Panc1 (cell line): Measurements from ENCODE around the gene RASGRF2. TPM values are rescaled to one million over a fixed set of nuclear protein-coding genes. Genes with fewer than 3 reads are reported as not detected.

Source experiments
- ATAC-seq: fragments of 200-7000 bp; cut with Tn5 transposase; 2 replicates; pipeline ENCODE4 v1.9.1; 2020; ENCODE audit warnings: mild to moderate bottlenecking, moderate library complexity
- BruUV-seq: library from RNA; stranded (reverse); fragments of 400-500 nt; replicated peaks from 2 replicates; lab custom pipeline; 2021; lab: Mats Ljungman, UMichigan
- CTCF ChIA-PET: fragments of 300-600 bp; sonication (Branson Sonifier 250); formaldehyde crosslinking; loops from one replicate; lab custom pipeline; 2022; ENCODE audit warnings: antibody characterized with exemption; lab: Charles Lee
- POLR2A ChIA-PET: fragments of 300-600 bp; sonication (Branson Sonifier 250); formaldehyde crosslinking; loops from one replicate; lab custom pipeline; 2022; ENCODE audit warnings: antibody characterized with exemption; lab: Charles Lee
- DNase-seq: peaks from one replicate; pipeline ENCODE4 v3.0.0-alpha.2; 2010; ENCODE audit warnings: low read depth, low spot score
- H3K27ac ChIP-seq: 2 replicates; pipeline ENCODE4 v1.5.1; 2011; ENCODE audit warnings: mild to moderate bottlenecking, low read length, inconsistent platforms
- H3K27me3 ChIP-seq: fragments of 200-500 bp; sonication (Bioruptor generic); 2 replicates; pipeline ENCODE4 v1.6.0; 2014; ENCODE audit warnings: low read length, inconsistent platforms; ENCODE audit not compliant: control insufficient read depth, insufficient read depth
- H3K36me3 ChIP-seq: fragments of 200-500 bp; sonication (Bioruptor generic); 2 replicates; pipeline ENCODE4 v1.5.1; 2014; ENCODE audit warnings: inconsistent platforms, mild to moderate bottlenecking, low read length, moderate library complexity; ENCODE audit not compliant: control insufficient read depth, insufficient read depth
- H3K4me1 ChIP-seq: 2 replicates; pipeline ENCODE4 v1.5.1; 2011; ENCODE audit warnings: inconsistent platforms, mild to moderate bottlenecking, low read length, moderate library complexity; ENCODE audit not compliant: control insufficient read depth, insufficient read depth
- H3K4me3 ChIP-seq, 2 experiments: 2 replicates each; pipeline ENCODE4 v1.5.1; 2011 to 2012; ENCODE audit warnings: low read depth in 2 of 2, low read length in 2 of 2, mild to moderate bottlenecking in 2 of 2, inconsistent platforms in 1 of 2, moderate library complexity in 1 of 2
- H3K9me3 ChIP-seq: fragments of 200-500 bp; sonication (Bioruptor generic); 2 replicates; pipeline ENCODE4 v1.5.1; 2014; ENCODE audit warnings: low read depth, mild to moderate bottlenecking, inconsistent platforms, low read length, moderate library complexity; ENCODE audit not compliant: control insufficient read depth, insufficient read depth
- POLR2AphosphoS5 ChIP-seq: IDR thresholded peaks from 2 replicates; pipeline ENCODE4 v1.6.1; 2012; ENCODE audit warnings: mild to moderate bottlenecking, low read depth, low read length, moderate library complexity
- SIN3A ChIP-seq: IDR thresholded peaks from 2 replicates; pipeline ENCODE4 v1.6.1; 2012; ENCODE audit warnings: low read depth, mild to moderate bottlenecking, low read length, moderate library complexity, borderline replicate concordance; ENCODE audit not compliant: insufficient read depth
- TCF7L2 ChIP-seq: IDR thresholded peaks from 2 replicates; pipeline ENCODE4 v1.6.1; 2011; ENCODE audit warnings: mild to moderate bottlenecking, low read depth, low read length, inconsistent platforms
- in situ Hi-C: cut with HindIII; loops from 2 replicates; pipeline ENCODE4 v1.10.0; 2016; ENCODE audit warnings: low sequenced_read_pairs, low pct_unique_long_range_greater_than_20kb
- intact Hi-C: fragments of 100-400 bp; cut with micrococcal nuclease; formaldehyde crosslinking; loops from one replicate; pipeline ENCODE4 v1.10.0; 2022; ENCODE audit not compliant: unreplicated experiment
- total RNA-seq: library from RNA; stranded (reverse); gene quantifications from one replicate; pipeline ENCODE4 v1.2.1, GENCODE V29; 2021; ENCODE audit not compliant: unreplicated experiment
- TF ChIP-seq, protein P1 (sequence below), 2 experiments: IDR thresholded peaks; 2 replicates each; pipeline ENCODE4 v1.6.1; 2011 to 2012; ENCODE audit warnings: low read depth in 2 of 2, control low read depth in 1 of 2, low read length in 1 of 2, mild to moderate bottlenecking in 1 of 2, moderate library complexity in 1 of 2; ENCODE audit not compliant: insufficient read depth in 1 of 2
- TF ChIP-seq, protein P2 (sequence below): fragments of 450-650 bp; IDR thresholded peaks from 2 replicates; pipeline ENCODE4 v1.5.1; 2017; ENCODE audit warnings: mild to moderate bottlenecking

Gene RASGRF2
- total RNA-seq, 1 experiment from 2014 or later: 4.7 TPM

DNA sequence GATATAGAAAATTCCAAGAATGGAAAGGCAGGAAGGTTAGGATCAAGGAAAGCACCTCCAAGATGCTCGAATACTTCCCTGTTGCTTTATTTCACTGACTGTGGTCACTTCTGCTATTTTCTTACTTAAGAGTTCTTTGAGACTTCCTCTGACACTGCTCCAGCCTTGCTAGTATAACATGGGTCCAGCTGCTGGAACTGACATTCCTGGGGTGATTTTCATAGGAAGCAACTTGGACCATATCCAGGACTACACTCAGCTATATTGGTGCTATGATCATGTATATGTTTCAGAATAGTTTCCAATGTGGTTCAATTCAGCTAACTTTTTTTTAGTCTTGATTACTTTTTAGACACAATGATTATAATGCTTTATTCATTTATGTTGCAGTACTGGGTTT, 191.4 kb downstream of the RASGRF2 start:
- in situ Hi-C loops: no loop called here
- no peak overlapping the region for H3K27ac ChIP-seq
- peaks cover 7% of the 10 kb centered on the region; the same call in 1 of the 2 replicates for H3K9me3 ChIP-seq
- ATAC-seq (no peak), DNase-seq (no peak)
- CTCF ChIA-PET: no interaction called here
- no peak overlapping the region for H3K4me3 ChIP-seq
- H3K4me1 ChIP-seq: no peaks in the 10 kb centered on the region
- TF ChIP-seq TCF7L2 (no peak), POLR2AphosphoS5 (no peak), SIN3A (no peak)
- TF ChIP-seq, protein P1, sequence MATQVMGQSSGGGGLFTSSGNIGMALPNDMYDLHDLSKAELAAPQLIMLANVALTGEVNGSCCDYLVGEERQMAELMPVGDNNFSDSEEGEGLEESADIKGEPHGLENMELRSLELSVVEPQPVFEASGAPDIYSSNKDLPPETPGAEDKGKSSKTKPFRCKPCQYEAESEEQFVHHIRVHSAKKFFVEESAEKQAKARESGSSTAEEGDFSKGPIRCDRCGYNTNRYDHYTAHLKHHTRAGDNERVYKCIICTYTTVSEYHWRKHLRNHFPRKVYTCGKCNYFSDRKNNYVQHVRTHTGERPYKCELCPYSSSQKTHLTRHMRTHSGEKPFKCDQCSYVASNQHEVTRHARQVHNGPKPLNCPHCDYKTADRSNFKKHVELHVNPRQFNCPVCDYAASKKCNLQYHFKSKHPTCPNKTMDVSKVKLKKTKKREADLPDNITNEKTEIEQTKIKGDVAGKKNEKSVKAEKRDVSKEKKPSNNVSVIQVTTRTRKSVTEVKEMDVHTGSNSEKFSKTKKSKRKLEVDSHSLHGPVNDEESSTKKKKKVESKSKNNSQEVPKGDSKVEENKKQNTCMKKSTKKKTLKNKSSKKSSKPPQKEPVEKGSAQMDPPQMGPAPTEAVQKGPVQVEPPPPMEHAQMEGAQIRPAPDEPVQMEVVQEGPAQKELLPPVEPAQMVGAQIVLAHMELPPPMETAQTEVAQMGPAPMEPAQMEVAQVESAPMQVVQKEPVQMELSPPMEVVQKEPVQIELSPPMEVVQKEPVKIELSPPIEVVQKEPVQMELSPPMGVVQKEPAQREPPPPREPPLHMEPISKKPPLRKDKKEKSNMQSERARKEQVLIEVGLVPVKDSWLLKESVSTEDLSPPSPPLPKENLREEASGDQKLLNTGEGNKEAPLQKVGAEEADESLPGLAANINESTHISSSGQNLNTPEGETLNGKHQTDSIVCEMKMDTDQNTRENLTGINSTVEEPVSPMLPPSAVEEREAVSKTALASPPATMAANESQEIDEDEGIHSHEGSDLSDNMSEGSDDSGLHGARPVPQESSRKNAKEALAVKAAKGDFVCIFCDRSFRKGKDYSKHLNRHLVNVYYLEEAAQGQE (IDR thresholded peaks at IDR 0.05; ENCODE audit: insufficient read depth in 1 of 2, low read depth in 2 of 2, low read length in 1 of 2): no peak
- TF ChIP-seq, protein P2, sequence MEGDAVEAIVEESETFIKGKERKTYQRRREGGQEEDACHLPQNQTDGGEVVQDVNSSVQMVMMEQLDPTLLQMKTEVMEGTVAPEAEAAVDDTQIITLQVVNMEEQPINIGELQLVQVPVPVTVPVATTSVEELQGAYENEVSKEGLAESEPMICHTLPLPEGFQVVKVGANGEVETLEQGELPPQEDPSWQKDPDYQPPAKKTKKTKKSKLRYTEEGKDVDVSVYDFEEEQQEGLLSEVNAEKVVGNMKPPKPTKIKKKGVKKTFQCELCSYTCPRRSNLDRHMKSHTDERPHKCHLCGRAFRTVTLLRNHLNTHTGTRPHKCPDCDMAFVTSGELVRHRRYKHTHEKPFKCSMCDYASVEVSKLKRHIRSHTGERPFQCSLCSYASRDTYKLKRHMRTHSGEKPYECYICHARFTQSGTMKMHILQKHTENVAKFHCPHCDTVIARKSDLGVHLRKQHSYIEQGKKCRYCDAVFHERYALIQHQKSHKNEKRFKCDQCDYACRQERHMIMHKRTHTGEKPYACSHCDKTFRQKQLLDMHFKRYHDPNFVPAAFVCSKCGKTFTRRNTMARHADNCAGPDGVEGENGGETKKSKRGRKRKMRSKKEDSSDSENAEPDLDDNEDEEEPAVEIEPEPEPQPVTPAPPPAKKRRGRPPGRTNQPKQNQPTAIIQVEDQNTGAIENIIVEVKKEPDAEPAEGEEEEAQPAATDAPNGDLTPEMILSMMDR: no peak
- POLR2A ChIA-PET: no interaction called here
- intact Hi-C loops: no loop called here
- BruUV-seq: no TSS peak
- H3K27me3 ChIP-seq: no peaks in the 10 kb centered on the region
- no peaks in the 10 kb centered on the region for H3K36me3 ChIP-seq

DNA sequence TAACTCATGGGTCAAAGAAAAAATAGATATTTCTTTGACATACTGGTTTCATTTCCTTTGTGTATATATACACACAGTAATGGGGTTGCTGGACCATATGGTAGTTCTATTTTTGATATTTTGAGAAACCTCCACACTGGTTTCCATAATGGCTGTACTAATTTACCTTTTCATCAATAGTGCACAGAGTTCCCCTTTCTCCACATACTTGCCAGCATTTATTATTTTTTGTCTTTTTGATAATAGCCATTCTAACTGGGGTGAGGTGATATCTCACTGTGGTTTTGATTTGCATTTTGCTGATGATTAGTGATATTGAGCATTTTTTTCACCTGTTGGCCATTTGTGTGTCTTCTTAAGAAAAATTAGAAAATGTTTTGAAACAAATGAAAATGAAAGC, 194.6 kb downstream of the RASGRF2 start:
- in situ Hi-C loops: no loop called here
- TF ChIP-seq POLR2AphosphoS5 (no peak), TCF7L2 (no peak), SIN3A (no peak)
- TF ChIP-seq, protein P2: no peak
- TF ChIP-seq, protein P1 (IDR thresholded peaks at IDR 0.05; ENCODE audit: insufficient read depth in 1 of 2, low read depth in 2 of 2, low read length in 1 of 2): no peak
- CTCF ChIA-PET: no interaction called here
- Histone ChIP-seq H3K36me3 (no peaks in the 10 kb centered on the region), H3K9me3 (peaks cover 7% of the 10 kb centered on the region; the same call in 1 of the 2 replicates), H3K4me1 (no peaks in the 10 kb centered on the region), H3K27ac (no peak overlapping the region), H3K4me3 (no peak overlapping the region), H3K27me3 (no peaks in the 10 kb centered on the region)
- ATAC-seq (no peak), DNase-seq (no peak)
- POLR2A ChIA-PET: no interaction called here
- intact Hi-C loops: no loop called here
- no TSS peak for BruUV-seq
